ENCODE data around the gene LEUTX.
A peak's percentile ranks its signal among the peaks of the same experiment; 100 is the strongest.
"Not testable (repeated sequence)": the region's sequence is repeated elsewhere in the genome, so short reads cannot be mapped to it uniquely, and the experiment has no call there.

LEUTX gene

GRCh38 chr19:39788244-39788643 is 9.6 kb downstream of the LEUTX start:
- no peak for DNase-seq

GRCh38 chr19:39792999-39793546 is 14.4 kb downstream of the LEUTX start:
- peak; percentile 72 for DNase-seq

DNA sequence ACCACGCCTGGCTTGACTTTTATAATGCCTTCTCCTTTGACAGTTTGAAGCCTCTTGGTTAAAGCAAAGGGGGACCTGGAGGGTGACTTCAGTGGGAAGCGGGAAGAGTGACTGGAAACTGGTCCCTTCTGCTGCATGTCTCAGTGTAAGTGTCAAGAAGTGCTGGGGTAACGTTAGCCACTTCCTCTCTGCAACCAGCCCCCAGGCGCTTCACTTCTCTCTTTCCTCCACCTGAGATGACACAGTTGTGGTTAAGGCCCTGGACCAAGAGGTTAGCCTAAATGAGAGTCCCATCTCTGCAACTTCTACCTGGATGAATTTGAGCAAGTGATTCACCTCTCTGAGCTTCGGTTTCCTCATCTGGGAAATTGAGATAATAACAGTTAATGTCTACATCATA is 16.3 kb downstream of the LEUTX start:
- no peak for DNase-seq

DNA sequence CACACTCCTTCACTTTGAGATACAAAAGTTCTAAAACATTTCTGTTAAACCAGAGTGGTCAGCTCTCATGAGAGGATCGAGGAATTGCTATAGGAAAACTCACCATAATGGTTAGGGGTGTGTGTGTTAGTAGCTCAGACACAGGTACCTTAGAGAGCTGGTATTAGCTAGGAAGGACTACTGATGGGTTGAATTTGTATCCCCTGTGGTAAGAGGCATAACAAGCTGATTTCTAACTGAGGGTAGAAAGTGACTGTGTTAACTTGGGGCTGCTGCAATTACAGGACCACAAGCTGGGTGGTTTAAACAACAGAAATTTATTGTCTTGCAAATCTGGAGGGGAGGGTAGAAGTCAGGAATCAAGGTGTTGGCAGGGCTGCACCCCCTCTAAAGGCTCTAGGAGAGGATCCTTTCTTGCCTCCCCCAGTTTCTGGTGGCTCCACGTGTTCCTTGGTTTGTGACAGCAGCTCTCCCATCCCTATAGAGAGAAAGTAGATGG is 17.4 kb downstream of the LEUTX start:
- no peak for DNase-seq

- no peak for DNase-seq
These were observed 18.4 kb downstream of the LEUTX start for GRCh38 chr19:39797083-39797482.

DNA sequence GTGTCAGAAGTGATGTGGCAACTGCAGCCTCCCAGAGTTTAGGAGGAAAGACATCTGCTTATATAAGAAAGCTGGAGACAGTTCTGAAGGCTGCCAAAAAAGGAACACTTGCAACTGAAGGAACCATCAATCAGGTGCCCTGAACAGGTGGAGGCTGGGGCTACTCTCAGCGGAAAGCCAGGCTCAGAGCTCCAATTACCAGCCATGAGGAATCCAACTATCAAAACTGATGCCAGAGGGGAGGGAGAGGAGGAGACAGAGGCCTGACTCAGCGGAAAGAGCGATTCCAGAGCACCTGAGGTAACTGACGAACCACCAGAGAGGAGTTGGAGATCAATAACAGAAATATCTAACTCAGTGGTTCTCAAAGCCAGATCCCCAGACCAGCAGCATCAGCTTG is 24.3 kb downstream of the LEUTX start:
- no peak for DNase-seq

- DNase-seq = no peak
These were observed 26.4 kb downstream of the LEUTX start for GRCh38 chr19:39805104-39805503.

- DNase-seq = no peak
These were observed 29.3 kb downstream of the LEUTX start for GRCh38 chr19:39807846-39808364.

DNA sequence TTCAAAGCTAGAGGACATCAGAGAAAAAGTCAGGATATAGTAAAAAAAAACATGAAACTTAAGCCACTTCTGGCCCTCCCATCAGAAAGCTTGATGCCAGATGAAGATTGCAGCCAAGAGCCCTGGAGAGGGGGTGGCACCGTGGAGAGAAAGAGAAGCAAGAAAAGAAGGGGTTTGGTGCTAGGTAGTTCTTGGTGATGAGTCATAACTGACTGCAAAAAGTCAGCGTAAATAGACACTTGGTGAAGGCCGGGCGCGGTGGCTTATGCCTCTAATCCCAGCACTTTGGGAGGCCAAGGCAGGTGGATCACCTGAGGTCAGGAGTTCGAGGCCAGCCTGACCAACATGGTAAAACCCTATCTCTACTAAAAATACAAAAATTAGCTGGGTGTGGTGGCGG is 30.0 kb downstream of the LEUTX start:
- not testable (repeated sequence) for DNase-seq

- no peak for DNase-seq
These were observed 30.7 kb downstream of the LEUTX start for GRCh38 chr19:39809368-39809767.

DNA sequence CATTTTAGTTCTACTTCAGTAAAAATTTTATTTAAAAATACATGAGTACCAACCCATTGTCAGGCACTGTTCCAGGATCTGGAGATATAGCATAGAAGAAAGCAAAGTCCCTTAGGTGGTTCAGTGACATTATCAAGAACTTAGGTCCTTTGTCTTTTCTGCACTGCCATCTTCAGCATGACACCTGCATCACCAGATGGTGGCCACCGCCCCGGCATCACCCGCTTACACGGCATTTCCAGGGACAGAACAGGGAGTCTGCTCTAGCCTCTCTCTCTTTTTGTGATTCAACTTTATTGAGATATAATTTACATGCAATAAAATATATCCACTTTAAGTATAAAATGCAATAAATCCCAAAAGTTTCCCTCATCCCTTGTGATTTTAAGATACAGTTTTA is 31.8 kb downstream of the LEUTX start:
- DNase-seq = no peak

DNA sequence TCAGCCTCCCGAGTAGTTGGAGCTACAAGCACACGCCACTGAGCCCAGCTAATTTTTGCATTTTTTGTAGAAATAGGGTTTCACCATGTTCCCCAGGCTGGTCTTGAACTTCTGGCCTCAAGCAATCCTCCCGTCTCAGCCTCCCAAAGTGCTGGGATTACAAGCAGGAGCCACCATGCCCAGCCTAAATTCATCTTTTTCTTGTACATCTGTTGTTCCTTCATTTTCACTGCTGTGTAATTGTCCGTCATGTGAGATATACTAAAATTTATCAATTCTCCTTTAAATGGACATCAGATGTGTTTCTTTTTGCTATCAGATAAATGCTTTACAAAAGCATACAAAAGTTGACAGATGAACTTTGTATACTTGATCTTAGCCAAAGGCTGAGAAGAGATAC is 32.4 kb downstream of the LEUTX start:
- DNase-seq = no peak

- no peak for DNase-seq
These were observed 34.8 kb downstream of the LEUTX start for GRCh38 chr19:39813264-39813993.

GRCh38 chr19:39814111-39814510 is 35.5 kb downstream of the LEUTX start:
- not testable (repeated sequence) for DNase-seq

GRCh38 chr19:39814595-39814994 is 35.9 kb downstream of the LEUTX start:
- DNase-seq = no peak

DNA sequence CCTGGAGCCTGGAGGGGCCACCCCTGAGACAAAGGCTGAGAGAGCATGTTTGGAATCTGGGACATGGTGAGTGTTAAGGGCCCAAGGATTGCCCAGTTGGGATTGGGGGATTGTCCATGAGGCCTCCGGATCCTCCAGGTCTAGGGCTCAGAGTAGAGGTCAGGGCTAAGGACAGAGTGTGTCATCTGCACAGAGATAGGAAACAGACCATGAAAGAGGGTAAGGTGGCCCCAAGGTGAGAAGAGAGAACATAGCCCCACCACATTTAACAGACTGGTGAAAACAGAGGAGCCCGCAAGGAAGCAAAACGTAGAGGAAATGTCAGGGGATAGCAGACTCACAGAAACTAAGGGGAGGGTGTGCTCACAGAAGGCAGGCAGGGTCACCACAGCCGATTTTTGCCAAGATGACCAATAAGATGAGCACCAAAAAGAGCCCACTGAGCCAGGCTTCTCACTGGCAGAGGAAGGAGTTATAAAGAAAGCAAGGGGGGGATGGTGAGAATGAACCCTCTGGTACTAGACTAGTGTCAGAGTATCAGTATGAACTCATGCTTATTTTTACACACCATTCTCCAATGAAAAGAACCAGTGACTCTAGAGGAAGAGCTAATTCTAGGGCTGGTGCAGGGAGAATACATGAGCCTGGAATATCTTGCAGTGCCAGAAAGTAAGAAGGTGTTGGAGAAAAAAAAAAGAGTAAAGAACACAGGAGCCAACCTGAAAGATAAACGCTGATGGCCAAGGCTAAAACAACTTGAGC is 37.8 kb downstream of the LEUTX start:
- no peak for DNase-seq

DNA sequence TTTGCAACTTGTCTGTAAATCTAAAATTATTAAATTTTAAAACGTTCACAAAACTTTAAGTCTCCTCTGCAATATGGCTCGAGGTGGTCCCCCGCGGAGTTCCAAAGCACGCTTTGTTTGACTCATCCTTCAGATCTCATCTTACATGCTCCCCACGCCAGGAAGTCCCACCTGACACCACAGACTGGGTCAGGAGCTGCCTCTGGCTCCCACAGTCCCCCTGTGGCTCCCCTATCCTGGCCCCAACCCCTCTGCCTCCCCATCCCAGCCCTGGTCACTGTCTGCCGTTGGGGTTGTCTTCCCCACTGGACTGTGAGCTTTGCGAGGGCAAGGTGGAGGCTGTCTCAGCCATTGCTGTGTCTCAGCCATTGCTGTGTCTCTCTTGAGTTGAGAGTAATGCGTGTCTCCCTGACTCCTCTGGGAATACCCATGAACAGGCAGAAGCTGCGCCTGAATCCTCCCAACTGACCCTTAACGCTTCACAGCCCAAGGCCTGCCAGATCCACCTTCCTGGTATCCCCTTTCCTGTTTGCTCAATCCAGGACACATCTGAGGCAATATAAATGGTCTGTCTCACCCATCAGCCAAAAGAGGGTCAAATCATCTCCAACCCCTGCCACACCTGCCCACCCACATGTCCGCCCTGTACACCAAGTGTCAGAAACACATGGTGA is 39.4 kb downstream of the LEUTX start:
- DNase-seq = no peak

DNA sequence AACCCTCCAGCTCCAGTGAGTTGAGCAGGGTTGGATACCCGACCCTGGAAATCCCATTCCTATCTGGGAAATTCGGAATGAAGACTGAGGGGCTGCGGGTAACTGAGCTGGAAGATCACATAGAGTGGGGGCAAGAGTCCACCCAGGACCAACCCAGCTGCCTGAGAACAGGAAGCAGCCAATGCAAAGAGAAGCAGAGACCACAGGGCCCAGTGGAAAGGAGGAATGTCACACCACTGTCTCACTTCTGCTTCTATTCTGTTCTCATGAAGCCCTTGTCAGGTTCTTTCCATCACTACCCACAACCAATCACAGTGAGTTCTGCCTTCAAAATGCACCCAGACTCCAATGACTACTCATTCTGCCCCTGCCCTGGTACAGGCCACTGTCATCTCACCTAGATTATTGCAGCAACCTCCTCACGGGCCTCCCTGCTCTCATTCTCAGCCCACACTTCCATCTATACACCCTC is 40.0 kb downstream of the LEUTX start:
- DNase-seq = no peak

DNA sequence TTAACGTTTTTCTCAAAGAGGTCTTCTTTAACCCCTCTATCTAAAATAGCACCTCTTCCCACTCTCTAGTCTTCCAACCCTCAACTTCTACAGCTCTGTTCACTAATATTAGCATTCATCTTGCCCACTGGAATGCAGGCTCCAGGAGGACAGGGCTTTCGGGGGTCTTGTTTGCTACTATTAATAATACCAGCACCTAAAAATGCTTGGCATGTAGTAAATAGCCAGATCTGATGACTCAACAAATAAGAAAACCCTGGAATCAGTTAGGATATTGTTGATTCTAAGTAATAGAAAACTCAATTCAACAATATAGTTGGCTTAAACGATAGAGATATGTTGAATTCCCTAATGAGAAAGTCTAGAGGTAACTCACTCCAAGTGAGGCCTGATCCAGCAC is 41.1 kb downstream of the LEUTX start:
- no peak for DNase-seq

- no peak for DNase-seq
These were observed 42.0 kb downstream of the LEUTX start for GRCh38 chr19:39820696-39821095.

DNA sequence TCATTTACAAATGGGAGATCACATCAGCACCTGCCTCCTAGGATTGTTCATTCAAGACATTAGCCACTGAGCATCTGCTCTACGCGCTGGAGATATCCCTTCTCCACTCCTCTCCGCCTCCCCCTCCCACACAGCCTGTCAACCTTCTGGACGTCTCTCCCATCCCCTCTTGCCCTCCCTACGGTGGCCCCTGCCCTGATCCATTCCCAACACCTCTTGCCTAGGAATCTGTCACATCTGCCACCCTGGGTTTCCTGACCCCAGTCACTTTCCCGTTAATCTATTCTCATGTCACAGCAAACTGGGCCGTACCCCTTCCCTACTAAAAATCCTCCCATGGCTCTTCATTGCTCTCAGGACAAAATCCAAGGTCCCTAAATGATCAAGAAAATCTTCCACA is 45.0 kb downstream of the LEUTX start:
- no peak for DNase-seq

DNA sequence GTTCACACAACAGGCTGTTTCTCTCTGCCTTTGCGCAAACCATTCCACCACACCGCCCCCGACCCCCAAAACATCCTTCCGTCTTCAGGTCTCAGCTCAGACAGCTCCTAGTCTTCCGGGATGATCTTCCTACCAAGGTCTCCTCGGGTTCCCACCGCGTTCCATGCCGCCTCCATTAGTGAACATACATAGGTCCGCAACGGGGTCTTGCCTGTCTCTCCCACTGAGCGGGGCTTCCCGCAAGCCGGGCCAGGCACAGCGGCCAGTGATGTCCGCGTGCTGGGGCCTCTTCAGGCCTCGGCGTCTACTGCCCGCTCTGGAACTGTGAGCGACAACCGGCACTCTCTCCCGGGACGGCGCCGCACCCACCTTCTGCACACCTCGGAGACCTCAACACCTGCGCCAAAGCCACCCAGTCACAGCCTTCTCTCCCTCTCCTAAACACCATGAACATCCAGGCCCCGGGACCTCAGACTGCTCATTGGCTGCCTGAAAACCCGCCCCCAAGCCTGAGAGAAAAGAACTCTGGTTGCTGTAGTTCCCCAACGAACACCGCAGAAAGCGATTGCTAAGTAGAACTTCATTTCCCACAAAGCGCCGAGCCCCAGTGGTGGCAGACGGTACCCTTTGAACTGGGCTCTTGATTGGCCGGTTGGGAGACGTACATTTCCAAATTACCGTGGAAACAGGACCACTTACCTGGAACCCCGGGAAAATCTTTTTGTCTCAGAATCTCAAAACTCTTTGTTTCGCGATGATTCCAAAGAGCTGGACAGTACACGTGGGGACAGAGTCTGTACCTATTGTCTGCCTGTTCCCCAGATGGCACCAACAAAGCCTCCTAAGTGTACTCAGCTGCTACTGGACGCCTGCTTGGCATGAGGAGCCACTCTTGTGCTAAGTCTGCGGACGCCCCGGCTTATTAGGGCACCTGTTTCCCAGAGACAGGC is 45.8 kb downstream of the LEUTX start:
- peak; percentile 89 for DNase-seq
